NCI-H128 (cell line): ENCODE measurements around the gene WDCP.
"Not testable (repeated sequence)": the region's sequence is repeated elsewhere in the genome, so short reads cannot be mapped to it uniquely, and the experiment has no call there.

ENCODE experiments used
- DNase-seq: peaks from one replicate; lab custom pipeline; 2025; ENCODE audit not compliant: unreplicated experiment; lab: John Stamatoyannopoulos, UW

Gene WDCP, protein sequence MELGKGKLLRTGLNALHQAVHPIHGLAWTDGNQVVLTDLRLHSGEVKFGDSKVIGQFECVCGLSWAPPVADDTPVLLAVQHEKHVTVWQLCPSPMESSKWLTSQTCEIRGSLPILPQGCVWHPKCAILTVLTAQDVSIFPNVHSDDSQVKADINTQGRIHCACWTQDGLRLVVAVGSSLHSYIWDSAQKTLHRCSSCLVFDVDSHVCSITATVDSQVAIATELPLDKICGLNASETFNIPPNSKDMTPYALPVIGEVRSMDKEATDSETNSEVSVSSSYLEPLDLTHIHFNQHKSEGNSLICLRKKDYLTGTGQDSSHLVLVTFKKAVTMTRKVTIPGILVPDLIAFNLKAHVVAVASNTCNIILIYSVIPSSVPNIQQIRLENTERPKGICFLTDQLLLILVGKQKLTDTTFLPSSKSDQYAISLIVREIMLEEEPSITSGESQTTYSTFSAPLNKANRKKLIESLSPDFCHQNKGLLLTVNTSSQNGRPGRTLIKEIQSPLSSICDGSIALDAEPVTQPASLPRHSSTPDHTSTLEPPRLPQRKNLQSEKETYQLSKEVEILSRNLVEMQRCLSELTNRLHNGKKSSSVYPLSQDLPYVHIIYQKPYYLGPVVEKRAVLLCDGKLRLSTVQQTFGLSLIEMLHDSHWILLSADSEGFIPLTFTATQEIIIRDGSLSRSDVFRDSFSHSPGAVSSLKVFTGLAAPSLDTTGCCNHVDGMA

DNA sequence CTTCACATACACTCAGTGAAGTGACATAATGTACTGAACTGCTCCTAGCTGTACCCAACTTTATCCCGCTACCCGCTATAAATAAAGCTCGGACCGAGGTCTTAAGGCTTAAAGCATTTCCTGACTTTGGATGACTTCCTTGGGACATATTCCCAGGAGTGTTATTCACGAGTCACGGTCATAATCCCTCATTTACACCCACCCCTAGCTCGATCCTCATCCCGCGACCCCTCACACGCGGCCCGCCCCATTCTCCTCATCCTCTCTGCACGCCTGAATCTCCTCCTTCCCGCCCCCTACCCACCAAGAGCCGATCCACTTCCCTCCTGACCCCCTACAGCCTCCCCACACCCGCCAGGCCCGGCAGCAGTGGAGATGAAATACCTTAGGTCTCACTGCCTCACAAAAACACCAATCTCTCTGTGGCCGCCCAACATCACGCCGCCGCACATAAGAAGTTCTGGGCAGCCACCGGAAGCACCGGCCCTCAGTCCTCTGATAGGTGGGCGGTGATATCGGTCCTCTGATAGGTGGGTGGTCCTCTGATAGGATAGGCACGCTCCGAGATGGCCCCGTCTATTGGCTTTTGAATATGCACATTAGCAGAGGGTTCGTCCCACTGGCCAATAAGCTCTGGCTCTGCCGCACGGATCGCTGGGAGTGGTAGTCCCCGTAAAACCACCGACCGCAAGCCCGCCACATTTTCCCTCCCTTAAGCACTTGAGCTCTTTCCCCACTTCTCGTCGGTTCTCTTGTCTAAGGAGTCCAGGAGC, at the start of gene WDCP:
Gene WDCP (minus strand): TSS at position 462 of the 773 bp plus-strand sequence. CDS start 7,897 bp downstream, outside the sequence.
- DNase-seq, result peak; percentile 93

DNA sequence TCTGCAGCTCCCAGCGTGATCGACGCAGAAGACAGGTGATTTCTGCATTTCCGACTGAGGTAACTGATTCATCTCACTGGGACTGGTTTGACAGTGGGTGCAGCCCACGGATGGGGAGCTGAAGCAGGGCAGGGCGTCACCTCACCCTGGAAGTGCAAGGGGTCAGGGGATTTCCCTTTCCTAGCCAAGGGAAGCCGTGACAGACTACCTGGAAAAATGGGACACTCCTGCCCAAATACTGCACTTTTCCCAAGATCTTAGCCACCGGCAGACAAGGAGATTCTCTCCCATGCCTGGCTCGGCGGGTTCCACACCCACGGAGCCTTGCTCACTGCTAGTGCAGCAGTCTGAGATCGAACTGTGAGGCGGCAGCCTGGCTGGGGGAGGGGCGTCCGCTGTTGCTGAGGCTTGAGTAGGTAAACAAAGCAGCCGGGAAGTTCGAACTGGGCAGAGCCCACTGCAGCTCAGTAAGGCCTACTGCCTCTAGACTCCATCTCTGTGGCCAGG, 48.0 kb upstream of the WDCP start:
- DNase-seq, result not testable (repeated sequence)

DNA sequence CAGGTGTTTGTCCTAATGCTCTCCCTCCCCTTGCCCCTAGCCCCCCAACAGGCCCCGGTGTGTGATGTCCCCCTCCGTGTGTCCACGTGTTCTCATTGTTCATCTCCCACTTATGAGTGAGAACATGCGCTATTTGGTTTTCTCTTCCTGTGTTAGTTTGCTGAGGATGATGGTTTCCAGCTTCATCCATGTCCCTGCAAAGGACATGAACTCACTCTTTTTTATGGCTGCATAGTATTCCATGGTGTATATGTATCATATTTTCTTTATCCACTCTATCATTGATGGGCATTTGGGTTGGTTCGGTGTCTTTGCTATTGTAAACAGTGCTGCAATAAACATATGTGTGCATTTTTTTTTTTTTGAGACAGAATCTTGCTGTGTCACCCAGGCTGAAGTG, 46.1 kb upstream of the WDCP start:
- DNase-seq, result not testable (repeated sequence)

DNA sequence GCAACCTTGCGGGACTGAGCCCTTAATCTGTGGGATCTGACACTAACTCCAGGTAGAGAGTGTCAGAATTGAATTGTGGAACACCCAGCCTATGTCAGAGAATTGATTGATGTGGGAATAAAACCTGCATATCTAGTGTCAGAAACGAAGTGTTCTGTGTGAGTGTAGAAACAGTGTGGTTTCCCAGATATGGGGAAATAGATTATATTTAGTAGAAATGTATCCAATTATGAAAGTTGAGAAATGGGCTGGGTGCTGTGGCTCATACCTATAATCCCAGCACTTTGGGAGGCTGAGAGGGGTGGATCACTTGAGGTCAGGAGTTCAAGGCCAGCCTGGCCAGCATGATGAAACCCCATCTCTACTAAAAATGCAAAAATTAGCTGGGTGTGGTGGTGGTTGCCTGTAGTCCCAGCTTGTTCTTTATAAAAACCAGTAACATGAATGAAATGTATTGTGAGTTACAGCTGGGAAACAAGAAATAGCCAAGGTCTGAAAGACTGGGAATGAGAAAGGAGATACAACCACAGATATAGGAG, 41.7 kb upstream of the WDCP start:
- DNase-seq, result no peak

GRCh38 chr2:24087032-24087431, 39.8 kb upstream of the WDCP start:
- no peak for DNase-seq

DNA sequence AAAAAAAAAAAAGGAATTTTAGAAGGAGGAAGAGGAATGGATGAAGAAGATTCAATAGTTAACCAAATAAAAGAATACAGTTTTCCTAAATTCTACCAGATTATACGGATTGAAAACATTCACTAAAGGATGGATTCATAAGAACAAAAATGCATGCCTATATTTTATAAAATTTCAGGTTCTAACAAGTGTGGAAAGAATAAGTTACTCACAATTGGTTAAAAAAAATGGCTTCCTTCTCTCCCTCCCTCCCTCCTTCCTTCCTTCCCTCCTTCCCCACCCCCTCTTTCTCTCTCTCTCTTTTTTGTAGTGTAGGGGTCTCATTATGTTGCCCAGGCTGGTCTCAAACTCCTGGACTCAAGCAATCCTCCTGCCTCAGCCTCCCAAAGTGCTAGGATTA, 39.0 kb upstream of the WDCP start:
- DNase-seq, result no peak

- no peak for DNase-seq
Observed at GRCh38 chr2:24085200-24085489, 38.0 kb upstream of the WDCP start.

GRCh38 chr2:24084386-24085199, 37.4 kb upstream of the WDCP start, which contains the start of gene TP53I3:
Gene TP53I3, minus strand, starts transcription at chr2:24084834. Its CDS starts 508 bp downstream, at chr2:24084326.
- DNase-seq, result peak; percentile 79

DNA sequence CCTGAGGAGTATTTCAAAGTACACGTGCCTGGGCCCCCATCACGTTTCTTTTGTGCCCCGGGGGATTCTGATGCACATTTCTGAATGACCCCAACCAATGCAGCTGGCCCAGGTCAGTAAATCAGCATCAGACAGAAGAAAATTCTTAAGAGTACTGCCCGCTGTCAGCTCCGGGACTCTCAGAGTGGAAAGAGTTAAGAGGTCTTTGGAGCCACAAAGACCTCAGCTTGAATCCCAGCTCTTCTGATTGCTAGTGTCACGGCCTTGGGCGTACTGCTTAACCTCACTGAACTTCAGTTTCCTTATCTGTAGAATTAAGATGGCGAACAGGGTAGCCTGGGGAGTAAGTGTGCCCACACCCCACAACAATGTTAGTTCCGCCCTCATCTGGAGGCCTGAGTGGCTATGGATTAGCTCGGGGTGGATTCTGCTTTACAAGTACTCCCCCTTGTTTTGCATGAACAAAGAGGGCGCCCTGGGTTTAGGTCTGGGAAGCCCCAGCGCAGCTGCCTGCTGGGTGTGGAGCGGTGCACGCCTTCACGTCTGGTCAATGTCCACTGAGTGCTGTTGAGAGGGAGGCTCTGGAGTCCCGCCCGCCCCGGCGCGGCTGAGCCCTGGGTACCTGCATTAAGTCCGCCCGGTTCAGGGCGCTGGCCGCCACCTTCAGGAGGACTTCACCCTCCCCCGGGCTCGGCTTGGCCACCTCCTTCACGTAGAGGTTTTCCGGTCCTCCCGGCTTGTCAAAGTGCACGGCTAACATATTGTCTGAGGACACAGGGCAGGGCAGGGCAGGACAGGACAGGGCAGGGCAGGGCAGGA, 36.6 kb upstream of the WDCP start:
- DNase-seq, result peak; percentile 36

DNA sequence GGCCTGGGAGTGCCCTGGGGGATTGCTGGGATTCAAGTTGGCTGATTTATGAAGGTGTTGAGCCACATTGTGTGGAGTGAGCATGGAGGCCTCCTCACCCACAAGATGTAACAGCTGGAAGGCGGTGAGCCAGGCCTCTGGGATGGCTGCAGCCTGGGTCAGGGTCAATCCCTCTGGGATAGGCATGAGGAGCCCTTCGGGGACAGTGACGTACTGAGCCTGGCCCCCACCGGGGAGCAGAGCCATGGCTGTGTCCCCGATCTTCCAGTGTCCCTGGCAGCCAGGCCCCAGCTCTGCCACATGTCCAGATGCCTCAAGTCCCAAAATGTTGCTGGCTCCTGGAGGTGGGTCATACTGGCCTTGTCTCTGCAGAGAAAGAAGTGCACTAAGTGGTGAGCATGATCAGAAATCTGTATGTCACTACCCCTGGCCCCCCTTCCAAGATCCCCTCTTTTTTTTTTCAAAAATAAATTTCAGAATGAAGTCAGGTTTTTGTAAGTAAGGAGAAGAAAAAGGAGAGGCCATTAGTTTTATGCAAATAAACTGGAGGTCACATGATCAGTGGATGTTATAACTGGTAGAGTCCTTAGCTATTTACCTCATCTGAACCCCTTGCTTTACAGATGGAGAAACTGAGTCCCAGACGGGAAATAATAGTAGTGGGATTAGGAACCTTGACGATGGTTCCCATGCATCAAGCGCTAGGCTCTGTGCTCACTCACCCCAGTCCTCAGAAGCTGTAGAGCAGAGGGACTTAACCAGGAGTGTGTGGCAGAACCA, 35.8 kb upstream of the WDCP start:
- no peak for DNase-seq

GRCh38 chr2:24080701-24081100, 33.5 kb upstream of the WDCP start:
- DNase-seq, result no peak

DNA sequence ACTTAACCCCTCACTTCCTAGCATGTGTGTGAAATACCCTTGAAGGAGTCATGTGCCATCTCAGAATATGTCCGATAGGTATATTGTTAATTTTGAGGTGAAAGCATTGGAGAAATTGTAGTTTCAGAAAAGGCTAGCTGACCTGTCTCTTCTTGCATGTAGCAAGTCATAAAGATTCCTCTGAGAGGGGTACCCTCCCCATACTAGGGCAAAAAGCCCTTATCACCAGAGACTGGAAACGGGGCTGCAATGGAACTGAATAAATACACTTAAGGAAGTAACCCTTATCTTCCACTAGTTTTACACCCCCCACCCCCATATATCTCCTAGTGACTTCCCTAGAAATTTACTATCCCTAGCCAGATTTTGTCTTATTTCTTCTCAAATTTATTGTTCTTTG, 30.7 kb upstream of the WDCP start:
- DNase-seq, result no peak

GRCh38 chr2:24077535-24077877, 30.3 kb upstream of the WDCP start:
- no peak for DNase-seq

DNA sequence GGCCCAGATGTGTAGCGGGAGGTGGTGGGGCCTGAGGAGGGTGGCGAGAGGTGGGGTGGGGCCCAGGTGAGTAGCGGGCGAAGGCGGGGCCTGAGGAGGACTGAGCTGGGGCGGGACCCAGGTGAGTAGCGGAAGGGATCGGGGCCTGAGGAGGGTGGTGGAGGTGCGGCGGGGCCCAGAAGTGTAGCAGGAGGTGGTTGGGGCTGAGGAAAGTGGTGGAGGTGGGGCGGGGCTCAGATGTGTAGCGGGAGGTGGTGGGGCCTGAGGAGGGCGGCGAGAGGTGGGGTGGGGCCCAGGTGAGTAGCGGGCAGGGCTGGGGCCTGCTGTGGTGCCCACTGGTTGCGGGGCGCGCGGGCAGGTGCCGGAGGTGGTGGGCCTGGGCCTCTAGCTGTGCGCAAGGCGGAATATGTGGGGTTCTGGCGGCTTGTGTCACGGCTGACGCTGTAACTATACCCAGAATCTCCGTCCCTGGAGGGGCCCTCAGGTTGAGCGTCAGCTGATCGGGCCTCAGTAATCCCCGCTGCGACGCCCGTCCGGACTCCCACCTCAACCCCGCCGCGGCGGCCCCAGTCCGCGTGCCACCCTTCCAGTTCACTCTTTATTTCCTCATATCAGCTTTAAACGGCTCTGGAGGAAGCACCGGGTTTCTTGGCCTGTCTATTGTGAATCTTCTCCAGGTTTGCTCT, 29.8 kb upstream of the WDCP start:
- DNase-seq, result no peak

DNA sequence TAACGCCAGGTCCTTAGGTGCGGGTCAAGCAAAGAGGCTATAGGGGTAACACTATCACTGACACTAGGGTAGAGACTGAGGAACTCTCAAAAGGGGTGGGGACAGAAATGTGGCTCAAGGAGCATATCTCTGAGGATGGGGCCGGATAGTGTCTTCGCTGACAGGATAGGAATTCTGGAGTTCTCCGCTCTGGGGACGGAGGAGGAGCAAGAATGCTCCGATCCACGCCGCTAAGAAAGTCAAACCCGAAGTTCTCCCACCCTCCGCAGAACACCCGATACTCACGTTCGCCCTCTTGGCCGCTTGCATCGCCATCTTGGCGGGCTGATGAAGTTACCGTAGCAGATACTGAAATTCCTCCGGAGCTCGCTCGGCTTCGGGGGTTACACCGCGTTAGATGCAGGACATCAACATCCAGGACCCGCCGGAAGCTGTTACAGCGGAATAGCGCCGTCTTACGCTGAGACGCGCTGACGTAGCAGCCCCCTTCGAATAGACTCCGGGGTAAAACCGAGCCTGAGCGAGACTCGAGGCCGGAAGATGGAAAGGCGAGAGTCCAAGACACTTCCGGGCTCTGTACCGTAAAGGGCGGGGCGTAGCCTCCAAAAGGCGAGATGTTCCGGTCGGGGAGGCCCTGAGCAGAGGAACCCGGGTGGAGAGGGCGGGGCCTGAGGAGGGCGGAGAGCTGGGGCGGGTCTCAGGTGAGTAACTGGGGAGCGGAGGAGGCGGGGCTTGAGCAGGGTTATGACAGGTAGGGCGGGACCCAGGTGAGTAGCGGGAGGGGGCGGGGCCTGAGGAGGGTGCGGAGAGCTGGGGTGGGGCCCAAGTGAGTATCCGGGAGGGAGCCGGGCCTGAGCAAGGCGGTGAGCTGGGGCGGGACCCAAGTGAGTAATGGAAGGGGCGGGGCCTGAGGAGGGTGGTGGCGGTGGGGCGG, 29.0 kb upstream of the WDCP start, which contains the start of gene SF3B6:
Gene SF3B6 (minus strand): TSS at position 412 of the 934 bp plus-strand sequence. CDS start 97 bp downstream, at position 315.
- DNase-seq, result peak; percentile 99

- no peak for DNase-seq
Observed at GRCh38 chr2:24075259-24075658, 28.1 kb upstream of the WDCP start.

DNA sequence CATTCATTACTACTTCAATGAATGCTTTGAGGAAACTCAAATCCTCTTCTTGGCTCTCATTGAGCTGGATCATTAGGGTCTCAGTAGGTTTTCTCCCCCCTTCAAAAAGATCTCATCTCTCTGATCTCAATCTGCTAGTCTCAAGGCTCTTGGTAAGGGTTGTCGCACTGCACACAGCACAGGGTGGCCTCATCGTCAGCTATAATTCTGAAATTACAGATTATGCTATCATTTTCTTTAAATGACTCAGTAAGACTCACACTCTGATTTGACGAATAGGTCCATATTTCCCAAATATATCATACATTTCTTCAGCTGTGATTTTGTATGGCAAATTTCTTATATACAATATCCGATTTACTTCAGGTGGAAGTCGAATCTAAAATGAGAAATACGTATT, 26.6 kb upstream of the WDCP start:
- DNase-seq, result no peak
